ENCODE measurements around the gene PRAC2. TPM values are rescaled to one million over a fixed set of nuclear protein-coding genes. Genes with fewer than 3 reads are reported as not detected.

The PRAC2 gene
- total and polyA plus RNA-seq, 2 of the 13 experiments (the other 11 are each of a cell fraction or from before 2014, with no cell fraction given): not detected

DNA sequence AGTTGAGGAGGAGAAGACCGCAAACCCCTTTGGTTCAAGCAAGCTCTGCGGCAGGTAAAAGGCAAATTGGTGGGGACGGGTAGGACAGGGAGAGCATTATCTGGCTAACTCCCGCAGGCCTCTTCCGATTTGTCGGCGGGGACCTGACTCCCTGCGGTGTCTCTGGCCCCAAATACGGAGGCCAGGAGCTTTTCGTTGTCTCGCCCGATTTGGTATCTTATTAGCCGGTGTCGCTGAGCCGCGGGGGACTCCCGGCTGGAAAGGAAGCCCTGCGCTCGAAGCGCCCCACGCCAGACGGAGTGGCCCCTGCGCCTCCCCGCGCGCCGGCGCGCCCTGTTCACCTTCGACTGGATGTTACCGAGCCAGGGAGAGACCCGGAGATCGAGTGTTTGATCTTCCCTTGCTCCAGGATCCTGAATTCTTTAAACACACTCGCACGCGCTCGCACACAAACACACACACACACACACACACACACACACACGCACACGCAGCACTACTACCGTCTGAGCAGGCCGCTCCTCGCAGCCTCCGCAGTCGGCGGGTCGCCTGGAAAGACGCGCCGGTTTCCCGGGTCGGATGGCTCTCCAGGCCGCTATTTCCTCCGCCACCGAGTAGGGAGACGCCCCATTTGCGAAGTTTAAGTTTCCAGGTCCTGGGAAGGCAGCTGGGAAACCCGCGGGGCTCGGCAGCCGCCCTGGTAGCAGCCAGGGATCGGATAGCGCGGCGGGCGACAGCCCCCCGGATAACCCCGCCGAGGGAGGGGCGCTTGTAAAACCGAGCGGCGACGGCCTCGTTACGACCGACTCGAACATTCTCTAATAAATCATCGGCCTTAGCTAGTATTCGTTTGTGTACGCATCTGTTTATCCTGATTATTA is 4.0 kb upstream of the PRAC2 start:
- DNase-seq (ENCODE audit: low spot score) (no peak), ATAC-seq (no peak), FAIRE-seq (no peak)
- Histone ChIP-seq H3K9ac (ENCODE audit: insufficient read depth, low read depth, low read length) (no peak overlapping the region), H3K9me3 (ENCODE audit: low read length) (no peaks in the 10 kb centered on the region), H2AFZ (ENCODE audit: low read length) (no peak overlapping the region), H3K79me2 (ENCODE audit: insufficient read depth, low read length) (no peaks in the 10 kb centered on the region), H3K36me3 (replicated peaks in 1 of 2; ENCODE audit: control insufficient read depth in 1 of 2, insufficient read depth in 2 of 2, low read length in 2 of 2) (no peaks in the 10 kb centered on the region), H4K20me1 (ENCODE audit: insufficient read depth, low read length) (no peaks in the 10 kb centered on the region), H3K27me3 (ENCODE audit: control insufficient read depth in 1 of 2, insufficient read depth in 2 of 2, low read length in 2 of 2) (peaks cover 12 to 47% of the 10 kb centered on the region in 2 experiments), H3K4me3 (replicated peaks in 1 of 3; ENCODE audit: insufficient read depth in 1 of 3, low read depth in 2 of 3, low read length in 3 of 3) (no peak overlapping the region), H3K4me1 (ENCODE audit: insufficient read depth, low read length) (peaks cover 11% of the 10 kb centered on the region), H3K27ac (ENCODE audit: extremely low read length, insufficient read depth, low read length) (no peak overlapping the region), H3K4me2 (ENCODE audit: low read depth, low read length) (no peak overlapping the region)
- intact Hi-C loops (cut with micrococcal nuclease; ENCODE audit: unreplicated experiment): no loop called here
- in situ Hi-C loops (cut with HindIII; ENCODE audit: extremely low pct_ligation_motif_present, low pct_unique_long_range_greater_than_20kb): no loop called here
- POLR2A ChIA-PET: no interaction called here
- 81% methylated on average over 80 of the region's 80 CpGs for WGBS (ENCODE audit: low lambda C conversion rate)
- TF ChIP-seq TOPORS (CRISPR knock-in tag; IDR thresholded peaks at IDR 0.05) (no peak), YY1 (IDR thresholded peaks at IDR 0.05; ENCODE audit: insufficient read depth, insufficient replicate concordance, low read depth, low read length) (no peak), ZBTB1 (CRISPR knock-in tag; IDR thresholded peaks at IDR 0.05; ENCODE audit: borderline replicate concordance) (no peak), ZNF792 (CRISPR knock-in tag; IDR thresholded peaks at IDR 0.05) (no peak), ZIK1 (CRISPR knock-in tag; IDR thresholded peaks at IDR 0.05; ENCODE audit: borderline replicate concordance, low read depth) (no peak), ZFP36L2 (CRISPR knock-in tag; IDR thresholded peaks at IDR 0.05) (no peak), SP2 (CRISPR knock-in tag; IDR thresholded peaks at IDR 0.05) (no peak), ZNF224 (CRISPR knock-in tag; IDR thresholded peaks at IDR 0.05) (no peak), ZNF557 (CRISPR knock-in tag; IDR thresholded peaks at IDR 0.05) (no peak)
- TF ChIP-seq, protein P1, sequence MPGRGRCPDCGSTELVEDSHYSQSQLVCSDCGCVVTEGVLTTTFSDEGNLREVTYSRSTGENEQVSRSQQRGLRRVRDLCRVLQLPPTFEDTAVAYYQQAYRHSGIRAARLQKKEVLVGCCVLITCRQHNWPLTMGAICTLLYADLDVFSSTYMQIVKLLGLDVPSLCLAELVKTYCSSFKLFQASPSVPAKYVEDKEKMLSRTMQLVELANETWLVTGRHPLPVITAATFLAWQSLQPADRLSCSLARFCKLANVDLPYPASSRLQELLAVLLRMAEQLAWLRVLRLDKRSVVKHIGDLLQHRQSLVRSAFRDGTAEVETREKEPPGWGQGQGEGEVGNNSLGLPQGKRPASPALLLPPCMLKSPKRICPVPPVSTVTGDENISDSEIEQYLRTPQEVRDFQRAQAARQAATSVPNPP (CRISPR knock-in tag; IDR thresholded peaks at IDR 0.05): no peak
- CTCF ChIA-PET (ENCODE audit: low intra/inter-chr PET ratio, low total read pairs): interaction anchor here (1.3 kb wide), 1 partner anchor 160 kb away, joined by 3 read pairs; no protein-coding TSS in a partner anchor
- no TSS peak for BruUV-seq (replicated peaks)

All from HepG2 (cell line).